Measurements from ENCODE around the gene TCF7L1.

TCF7L1 gene

GRCh38 chr2:85184990-85185389, 51.8 kb downstream of the TCF7L1 start:
- DNase-seq (ENCODE audit: low read depth, low spot score) = no peak

GRCh38 chr2:85185431-85185940, 52.3 kb downstream of the TCF7L1 start:
- Histone ChIP-seq H3K36me3 (ENCODE audit: insufficient read depth, insufficient read length, low read length) (peaks cover 7% of the 10 kb centered on the region), H3K4me3 (ENCODE audit: insufficient read length, low read depth) (no peak overlapping the region), H3K9ac (ENCODE audit: insufficient read length, low read depth) (no peak overlapping the region), H3K27me3 (ENCODE audit: insufficient read depth, insufficient read length) (no peaks in the 10 kb centered on the region), H3K9me3 (ENCODE audit: insufficient read depth, low read length) (no peaks in the 10 kb centered on the region), H3K4me1 (ENCODE audit: insufficient read depth, insufficient read length) (peaks cover 3% of the 10 kb centered on the region)
- TF ChIP-seq ZNF274 (IDR thresholded peaks at IDR 0.05; ENCODE audit: low read depth, low read length) = no peak
- TF ChIP-seq YY1 (IDR thresholded peaks at IDR 0.05; ENCODE audit: insufficient read depth, insufficient read length) = no peak
- no peak for TF ChIP-seq SUZ12 (IDR thresholded peaks at IDR 0.05; ENCODE audit: extremely low read depth, insufficient read depth, insufficient read length)
- DNase-seq (ENCODE audit: low read depth, low spot score) = no peak

More at GRCh38 chr2:85184990-85185389, 51.8 kb downstream of the TCF7L1 start:
- no peak overlapping the region for H3K9ac ChIP-seq (ENCODE audit: insufficient read length, low read depth)
- TF ChIP-seq SUZ12 (IDR thresholded peaks at IDR 0.05; ENCODE audit: extremely low read depth, insufficient read depth, insufficient read length) (no peak), YY1 (IDR thresholded peaks at IDR 0.05; ENCODE audit: insufficient read depth, insufficient read length) (no peak), ZNF274 (IDR thresholded peaks at IDR 0.05; ENCODE audit: low read depth, low read length) (no peak)
- no peak overlapping the region for H3K4me3 ChIP-seq (ENCODE audit: insufficient read length, low read depth)
- H3K4me1 ChIP-seq (ENCODE audit: insufficient read depth, insufficient read length) = peaks cover 5% of the 10 kb centered on the region
- H3K36me3 ChIP-seq (ENCODE audit: insufficient read depth, insufficient read length, low read length) = peaks cover 7% of the 10 kb centered on the region
- no peaks in the 10 kb centered on the region for H3K9me3 ChIP-seq (ENCODE audit: insufficient read depth, low read length)
- H3K27me3 ChIP-seq (ENCODE audit: insufficient read depth, insufficient read length) = no peaks in the 10 kb centered on the region

- no peak overlapping the region for H3K9ac ChIP-seq (ENCODE audit: insufficient read length, low read depth)
- no peak for DNase-seq (ENCODE audit: low read depth, low spot score)
- no peak overlapping the region for H3K4me3 ChIP-seq (ENCODE audit: insufficient read length, low read depth)
- no peaks in the 10 kb centered on the region for H3K9me3 ChIP-seq (ENCODE audit: insufficient read depth, low read length)
- H3K36me3 ChIP-seq (ENCODE audit: insufficient read depth, insufficient read length, low read length) = peaks cover 7% of the 10 kb centered on the region
- TF ChIP-seq ZNF274 (IDR thresholded peaks at IDR 0.05; ENCODE audit: low read depth, low read length) (no peak), YY1 (IDR thresholded peaks at IDR 0.05; ENCODE audit: insufficient read depth, insufficient read length) (no peak), SUZ12 (IDR thresholded peaks at IDR 0.05; ENCODE audit: extremely low read depth, insufficient read depth, insufficient read length) (no peak)
- H3K4me1 ChIP-seq (ENCODE audit: insufficient read depth, insufficient read length) = peaks cover 3% of the 10 kb centered on the region
- H3K27me3 ChIP-seq (ENCODE audit: insufficient read depth, insufficient read length) = no peaks in the 10 kb centered on the region
These were observed 53.9 kb downstream of the TCF7L1 start for GRCh38 chr2:85187069-85187468.

GRCh38 chr2:85188852-85189251, 55.7 kb downstream of the TCF7L1 start:
- Histone ChIP-seq H3K4me3 (ENCODE audit: insufficient read length, low read depth) (no peak overlapping the region), H3K9me3 (ENCODE audit: insufficient read depth, low read length) (no peaks in the 10 kb centered on the region), H3K9ac (ENCODE audit: insufficient read length, low read depth) (no peak overlapping the region), H3K4me1 (ENCODE audit: insufficient read depth, insufficient read length) (peaks cover 3% of the 10 kb centered on the region), H3K36me3 (ENCODE audit: insufficient read depth, insufficient read length, low read length) (peaks cover 10% of the 10 kb centered on the region), H3K27me3 (ENCODE audit: insufficient read depth, insufficient read length) (no peaks in the 10 kb centered on the region)
- DNase-seq (ENCODE audit: low read depth, low spot score) = no peak
- TF ChIP-seq YY1 (IDR thresholded peaks at IDR 0.05; ENCODE audit: insufficient read depth, insufficient read length) = no peak
- no peak for TF ChIP-seq SUZ12 (IDR thresholded peaks at IDR 0.05; ENCODE audit: extremely low read depth, insufficient read depth, insufficient read length)
- TF ChIP-seq ZNF274 (IDR thresholded peaks at IDR 0.05; ENCODE audit: low read depth, low read length) = no peak

- Histone ChIP-seq H3K36me3 (ENCODE audit: insufficient read depth, insufficient read length, low read length) (peaks cover 7% of the 10 kb centered on the region), H3K9ac (ENCODE audit: insufficient read length, low read depth) (no peak overlapping the region), H3K9me3 (ENCODE audit: insufficient read depth, low read length) (no peaks in the 10 kb centered on the region), H3K4me3 (ENCODE audit: insufficient read length, low read depth) (no peak overlapping the region), H3K4me1 (ENCODE audit: insufficient read depth, insufficient read length) (peaks cover 3% of the 10 kb centered on the region), H3K27me3 (ENCODE audit: insufficient read depth, insufficient read length) (no peaks in the 10 kb centered on the region)
- TF ChIP-seq ZNF274 (IDR thresholded peaks at IDR 0.05; ENCODE audit: low read depth, low read length) (no peak), YY1 (IDR thresholded peaks at IDR 0.05; ENCODE audit: insufficient read depth, insufficient read length) (no peak), SUZ12 (IDR thresholded peaks at IDR 0.05; ENCODE audit: extremely low read depth, insufficient read depth, insufficient read length) (no peak)
- DNase-seq (ENCODE audit: low read depth, low spot score) = no peak
These were observed 56.5 kb downstream of the TCF7L1 start for GRCh38 chr2:85189606-85190270.

- no peaks in the 10 kb centered on the region for H3K9me3 ChIP-seq (ENCODE audit: insufficient read depth, low read length)
- no peaks in the 10 kb centered on the region for H3K27me3 ChIP-seq (ENCODE audit: insufficient read depth, insufficient read length)
- no peak overlapping the region for H3K4me3 ChIP-seq (ENCODE audit: insufficient read length, low read depth)
- peaks cover 3% of the 10 kb centered on the region for H3K4me1 ChIP-seq (ENCODE audit: insufficient read depth, insufficient read length)
- no peak overlapping the region for H3K9ac ChIP-seq (ENCODE audit: insufficient read length, low read depth)
- DNase-seq (ENCODE audit: low read depth, low spot score) = no peak
- TF ChIP-seq SUZ12 (IDR thresholded peaks at IDR 0.05; ENCODE audit: extremely low read depth, insufficient read depth, insufficient read length) = no peak
- no peak for TF ChIP-seq YY1 (IDR thresholded peaks at IDR 0.05; ENCODE audit: insufficient read depth, insufficient read length)
- H3K36me3 ChIP-seq (ENCODE audit: insufficient read depth, insufficient read length, low read length) = peaks cover 7% of the 10 kb centered on the region
These were observed 58.0 kb downstream of the TCF7L1 start for GRCh38 chr2:85191157-85191556.

GRCh38 chr2:85194780-85195480, 61.7 kb downstream of the TCF7L1 start:
- no peak for DNase-seq (ENCODE audit: low read depth, low spot score)
- Histone ChIP-seq H3K27me3 (ENCODE audit: insufficient read depth, insufficient read length) (no peaks in the 10 kb centered on the region), H3K4me3 (ENCODE audit: insufficient read length, low read depth) (no peak overlapping the region), H3K36me3 (ENCODE audit: insufficient read depth, insufficient read length, low read length) (peaks cover 3% of the 10 kb centered on the region), H3K4me1 (ENCODE audit: insufficient read depth, insufficient read length) (no peaks in the 10 kb centered on the region), H3K9me3 (ENCODE audit: insufficient read depth, low read length) (no peaks in the 10 kb centered on the region), H3K9ac (ENCODE audit: insufficient read length, low read depth) (no peak overlapping the region)
- TF ChIP-seq YY1 (IDR thresholded peaks at IDR 0.05; ENCODE audit: insufficient read depth, insufficient read length) (no peak), SUZ12 (IDR thresholded peaks at IDR 0.05; ENCODE audit: extremely low read depth, insufficient read depth, insufficient read length) (no peak), ZNF274 (IDR thresholded peaks at IDR 0.05; ENCODE audit: low read depth, low read length) (no peak)

Measured in NT2/D1 (cell line).